Skeletal muscle satellite cell (primary cell): ENCODE data around the gene ZFAND5.
A peak's percentile ranks its signal among the peaks of the same experiment; 100 is the strongest.

ENCODE experiments used
- H3K27me3 ChIP-seq: 2 replicates; pipeline ENCODE4 v1.7.0; 2013; ENCODE audit warnings: low read length; ENCODE audit not compliant: control insufficient read depth, insufficient read depth
- H3K36me3 ChIP-seq: 2 replicates; pipeline ENCODE4 v1.7.0; 2013; ENCODE audit warnings: mild to moderate bottlenecking, control low read depth, low read length; ENCODE audit not compliant: insufficient read depth
- H3K4me1 ChIP-seq: 2 replicates; pipeline ENCODE4 v1.7.0; 2013; ENCODE audit warnings: low read length; ENCODE audit not compliant: control insufficient read depth, insufficient read depth
- H3K4me2 ChIP-seq: 2 replicates; pipeline ENCODE4 v1.7.0; 2013; ENCODE audit warnings: mild to moderate bottlenecking, low read length
- H3K4me3 ChIP-seq: 2 replicates; pipeline ENCODE4 v1.7.0; 2013; ENCODE audit warnings: low read length
- H3K9ac ChIP-seq: 2 replicates; pipeline ENCODE4 v1.7.0; 2013; ENCODE audit warnings: mild to moderate bottlenecking, low read depth, low read length, moderate library complexity
- H3K9me3 ChIP-seq: replicated peaks from 2 replicates; pipeline ENCODE4 v1.7.0; 2013; ENCODE audit warnings: mild to moderate bottlenecking, control low read depth, low read length

Gene ZFAND5

GRCh38 chr9:72338631-72339030 is 26.4 kb downstream of the ZFAND5 start:
- Histone ChIP-seq H3K36me3 (no peaks in the 10 kb centered on the region), H3K9ac (no peak overlapping the region), H3K9me3 (no peaks in the 10 kb centered on the region), H3K4me1 (no peaks in the 10 kb centered on the region), H3K4me3 (no peak overlapping the region), H3K27me3 (no peaks in the 10 kb centered on the region), H3K4me2 (no peak overlapping the region)

- Histone ChIP-seq H3K27me3 (no peaks in the 10 kb centered on the region), H3K9me3 (no peaks in the 10 kb centered on the region), H3K4me3 (no peak overlapping the region), H3K4me1 (no peaks in the 10 kb centered on the region), H3K36me3 (no peaks in the 10 kb centered on the region), H3K9ac (no peak overlapping the region), H3K4me2 (no peak overlapping the region)
Measured at GRCh38 chr9:72337286-72337685, 27.7 kb downstream of the ZFAND5 start.

GRCh38 chr9:72334658-72335337 is 30.2 kb downstream of the ZFAND5 start:
- no peak overlapping the region for H3K4me2 ChIP-seq
- H3K4me3 ChIP-seq, result no peak overlapping the region
- no peaks in the 10 kb centered on the region for H3K36me3 ChIP-seq
- no peaks in the 10 kb centered on the region for H3K9me3 ChIP-seq
- H3K27me3 ChIP-seq, result no peaks in the 10 kb centered on the region
- no peaks in the 10 kb centered on the region for H3K4me1 ChIP-seq
- H3K9ac ChIP-seq, result no peak overlapping the region

GRCh38 chr9:72333709-72334108 is 31.3 kb downstream of the ZFAND5 start:
- Histone ChIP-seq H3K27me3 (no peaks in the 10 kb centered on the region), H3K4me2 (no peak overlapping the region), H3K4me1 (no peaks in the 10 kb centered on the region), H3K9me3 (no peaks in the 10 kb centered on the region), H3K36me3 (no peaks in the 10 kb centered on the region), H3K4me3 (no peak overlapping the region), H3K9ac (no peak overlapping the region)

- Histone ChIP-seq H3K27me3 (no peaks in the 10 kb centered on the region), H3K4me3 (no peak overlapping the region), H3K36me3 (no peaks in the 10 kb centered on the region), H3K9me3 (no peaks in the 10 kb centered on the region), H3K4me1 (no peaks in the 10 kb centered on the region), H3K9ac (no peak overlapping the region), H3K4me2 (no peak overlapping the region)
Measured at GRCh38 chr9:72333197-72333596, 31.8 kb downstream of the ZFAND5 start.

- H3K4me2 ChIP-seq, result no peak overlapping the region
- no peak overlapping the region for H3K9ac ChIP-seq
- no peaks in the 10 kb centered on the region for H3K27me3 ChIP-seq
- no peak overlapping the region for H3K4me3 ChIP-seq
- H3K4me1 ChIP-seq, result no peaks in the 10 kb centered on the region
- H3K36me3 ChIP-seq, result no peaks in the 10 kb centered on the region
- no peaks in the 10 kb centered on the region for H3K9me3 ChIP-seq
Measured at GRCh38 chr9:72332351-72332750, 32.7 kb downstream of the ZFAND5 start.

GRCh38 chr9:72327631-72328030 is 37.4 kb downstream of the ZFAND5 start:
- H3K4me2 ChIP-seq, result no peak overlapping the region
- no peaks in the 10 kb centered on the region for H3K36me3 ChIP-seq

GRCh38 chr9:72326641-72327040 is 38.4 kb downstream of the ZFAND5 start:
- Histone ChIP-seq H3K4me1 (no peaks in the 10 kb centered on the region), H3K9me3 (no peaks in the 10 kb centered on the region), H3K9ac (no peak overlapping the region), H3K4me2 (no peak overlapping the region), H3K4me3 (no peak overlapping the region), H3K27me3 (no peaks in the 10 kb centered on the region), H3K36me3 (no peaks in the 10 kb centered on the region)

More at GRCh38 chr9:72327631-72328030, 37.4 kb downstream of the ZFAND5 start:
- Histone ChIP-seq H3K4me1 (no peaks in the 10 kb centered on the region), H3K9ac (no peak overlapping the region), H3K27me3 (no peaks in the 10 kb centered on the region), H3K4me3 (no peak overlapping the region), H3K9me3 (no peaks in the 10 kb centered on the region)

GRCh38 chr9:72324974-72325373 is 40.0 kb downstream of the ZFAND5 start:
- no peaks in the 10 kb centered on the region for H3K9me3 ChIP-seq
- H3K4me1 ChIP-seq, result no peaks in the 10 kb centered on the region
- H3K36me3 ChIP-seq, result no peaks in the 10 kb centered on the region
- H3K4me2 ChIP-seq, result no peak overlapping the region
- no peaks in the 10 kb centered on the region for H3K27me3 ChIP-seq
- no peak overlapping the region for H3K4me3 ChIP-seq
- no peak overlapping the region for H3K9ac ChIP-seq

- no peaks in the 10 kb centered on the region for H3K9me3 ChIP-seq
- no peaks in the 10 kb centered on the region for H3K4me1 ChIP-seq
- no peaks in the 10 kb centered on the region for H3K27me3 ChIP-seq
- no peak overlapping the region for H3K4me3 ChIP-seq
- H3K9ac ChIP-seq, result no peak overlapping the region
- no peak overlapping the region for H3K4me2 ChIP-seq
- H3K36me3 ChIP-seq, result no peaks in the 10 kb centered on the region
Measured at GRCh38 chr9:72322678-72323077, 42.3 kb downstream of the ZFAND5 start.

GRCh38 chr9:72322259-72322658 is 42.7 kb downstream of the ZFAND5 start:
- Histone ChIP-seq H3K9ac (no peak overlapping the region), H3K4me3 (no peak overlapping the region), H3K9me3 (no peaks in the 10 kb centered on the region), H3K27me3 (no peaks in the 10 kb centered on the region), H3K4me2 (no peak overlapping the region), H3K4me1 (no peaks in the 10 kb centered on the region), H3K36me3 (no peaks in the 10 kb centered on the region)

GRCh38 chr9:72315510-72316311 is 49.3 kb downstream of the ZFAND5 start:
- no peak overlapping the region for H3K4me3 ChIP-seq
- no peaks in the 10 kb centered on the region for H3K27me3 ChIP-seq
- H3K4me2 ChIP-seq, result peak overlapping the region; percentile 38
- no peaks in the 10 kb centered on the region for H3K9me3 ChIP-seq
- no peaks in the 10 kb centered on the region for H3K36me3 ChIP-seq
- no peak overlapping the region for H3K9ac ChIP-seq
- peaks cover 18% of the 10 kb centered on the region for H3K4me1 ChIP-seq
